Measurements from ENCODE around the gene ADAMTSL2.

ADAMTSL2 gene

GRCh38 chr9:133606708-133607025, 72.2 kb downstream of the ADAMTSL2 start:
- no peak for DNase-seq (ENCODE audit: low spot score)

DNA sequence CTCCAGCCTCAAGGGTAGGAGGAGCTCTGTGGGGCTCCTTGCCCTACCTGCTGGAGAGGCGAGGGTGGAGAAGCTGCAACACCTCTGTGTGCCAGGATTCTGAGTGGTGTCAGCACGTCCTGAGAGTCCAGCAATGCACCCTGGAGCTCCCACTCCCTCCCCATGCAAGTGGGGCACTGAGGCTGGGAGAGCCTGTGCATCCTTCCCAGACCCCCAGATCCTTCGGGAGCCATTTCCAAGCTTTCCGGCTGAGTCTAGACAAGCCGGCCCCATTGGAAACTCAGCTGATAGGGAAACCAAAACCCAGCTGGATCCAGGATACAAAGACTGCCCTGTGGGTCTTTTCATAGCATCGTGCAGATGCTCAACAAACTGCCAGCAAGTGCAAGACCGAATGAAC, 72.9 kb downstream of the ADAMTSL2 start:
- DNase-seq (ENCODE audit: low spot score), result no peak

- no peak for DNase-seq (ENCODE audit: low spot score)
Observed at GRCh38 chr9:133607976-133608375, 73.5 kb downstream of the ADAMTSL2 start.

DNA sequence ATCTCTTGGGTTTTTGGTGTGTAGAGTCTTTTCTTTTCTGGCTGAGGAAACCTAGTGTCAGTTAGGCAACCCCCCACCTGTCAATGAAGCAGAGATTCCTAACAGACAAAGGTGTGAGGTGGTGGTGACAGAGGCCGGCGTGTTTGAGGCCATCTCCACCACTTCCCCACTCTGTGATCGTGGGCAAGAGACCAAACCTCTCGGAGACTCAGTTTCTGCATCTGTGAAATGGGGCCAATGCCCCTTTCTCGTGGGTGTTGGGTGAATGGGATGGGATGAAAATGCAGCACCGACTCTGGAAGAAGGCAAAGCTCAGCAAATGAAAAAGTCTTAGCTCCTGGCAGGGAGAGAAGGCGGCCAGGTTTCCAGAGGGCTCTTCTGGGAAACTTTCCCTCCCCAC, 73.9 kb downstream of the ADAMTSL2 start:
- no peak for DNase-seq (ENCODE audit: low spot score)

DNA sequence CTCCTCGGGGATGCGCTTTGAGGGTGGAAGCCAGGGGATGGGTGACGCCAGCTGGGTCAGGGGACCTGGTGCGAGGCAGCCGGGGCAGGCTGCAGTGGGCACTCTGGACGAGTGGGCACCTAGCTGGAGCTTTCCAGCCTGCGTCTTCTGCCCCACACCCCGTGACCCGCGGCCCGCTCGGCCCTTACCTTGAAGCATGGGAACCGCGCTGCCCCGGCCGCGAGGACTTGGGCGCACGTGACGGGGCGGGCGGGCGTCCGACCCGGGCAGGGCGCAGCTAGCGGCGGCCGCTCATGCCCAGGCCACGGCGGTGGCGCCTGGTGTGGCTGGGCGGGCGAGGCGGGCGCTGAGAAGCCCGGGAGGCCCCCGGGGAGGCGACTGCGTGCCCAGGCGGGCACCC, 74.4 kb downstream of the ADAMTSL2 start:
- no peak for DNase-seq (ENCODE audit: low spot score)

GRCh38 chr9:133609311-133610098, 75.0 kb downstream of the ADAMTSL2 start, which contains the start of gene FAM163B:
Gene FAM163B (minus strand): TSS chr9:133609389. CDS start chr9:133580223, 29,166 bp downstream.
- no peak for DNase-seq (ENCODE audit: low spot score)

- no peak for DNase-seq (ENCODE audit: low spot score)
Observed at GRCh38 chr9:133610845-133611244, 76.3 kb downstream of the ADAMTSL2 start.

DNA sequence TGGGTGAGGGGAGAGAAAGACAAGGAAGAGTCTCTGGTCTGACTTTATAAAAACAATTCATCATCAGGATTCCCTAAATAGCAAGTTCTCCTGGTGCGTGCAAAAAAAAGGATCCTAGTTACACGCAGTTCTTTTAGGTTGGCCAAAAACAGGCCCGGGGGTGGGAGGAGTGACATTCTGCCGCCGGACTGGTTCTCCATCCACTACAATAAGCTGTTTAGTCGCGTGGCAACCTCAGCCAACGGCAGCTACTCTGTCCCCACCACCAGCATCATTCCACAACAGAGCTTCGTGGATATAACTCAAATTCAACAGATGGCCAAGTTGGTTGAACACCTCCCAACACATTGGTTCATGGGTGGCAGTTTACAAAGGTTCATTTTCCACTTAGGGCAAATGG, 77.5 kb downstream of the ADAMTSL2 start:
- no peak for DNase-seq (ENCODE audit: low spot score)

- DNase-seq (ENCODE audit: low spot score), result no peak
Observed at GRCh38 chr9:133612816-133613215, 78.3 kb downstream of the ADAMTSL2 start.

- no peak for DNase-seq (ENCODE audit: low spot score)
Observed at GRCh38 chr9:133613432-133613831, 78.9 kb downstream of the ADAMTSL2 start.

- DNase-seq (ENCODE audit: low spot score), result no peak
Observed at GRCh38 chr9:133614056-133614455, 79.6 kb downstream of the ADAMTSL2 start.

DNA sequence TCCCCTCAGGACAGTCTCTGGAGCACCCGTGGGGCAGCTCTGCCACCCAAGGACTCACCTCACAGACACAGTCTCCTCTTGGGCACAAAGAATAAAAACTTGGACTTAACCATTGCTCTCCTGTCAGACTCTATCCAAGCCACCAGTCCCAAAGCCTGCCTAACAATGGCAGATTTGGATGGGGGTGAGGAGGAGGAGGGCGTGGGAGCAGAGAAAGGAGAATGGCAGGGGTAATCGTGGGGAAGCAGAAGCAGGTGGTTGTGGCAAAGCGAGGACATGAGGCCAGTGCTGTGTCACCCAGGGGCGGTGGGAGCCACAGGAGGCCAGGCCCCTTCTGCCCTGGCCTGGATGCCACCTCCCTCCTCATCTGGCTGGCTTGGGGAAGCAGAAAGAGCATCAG, 80.2 kb downstream of the ADAMTSL2 start:
- no peak for DNase-seq (ENCODE audit: low spot score)

- DNase-seq (ENCODE audit: low spot score), result no peak
Observed at GRCh38 chr9:133615186-133615585, 80.7 kb downstream of the ADAMTSL2 start.

- no peak for DNase-seq (ENCODE audit: low spot score)
Observed at GRCh38 chr9:133615606-133616188, 81.2 kb downstream of the ADAMTSL2 start.

GRCh38 chr9:133616643-133617405, 82.3 kb downstream of the ADAMTSL2 start:
- no peak for DNase-seq (ENCODE audit: low spot score)

DNA sequence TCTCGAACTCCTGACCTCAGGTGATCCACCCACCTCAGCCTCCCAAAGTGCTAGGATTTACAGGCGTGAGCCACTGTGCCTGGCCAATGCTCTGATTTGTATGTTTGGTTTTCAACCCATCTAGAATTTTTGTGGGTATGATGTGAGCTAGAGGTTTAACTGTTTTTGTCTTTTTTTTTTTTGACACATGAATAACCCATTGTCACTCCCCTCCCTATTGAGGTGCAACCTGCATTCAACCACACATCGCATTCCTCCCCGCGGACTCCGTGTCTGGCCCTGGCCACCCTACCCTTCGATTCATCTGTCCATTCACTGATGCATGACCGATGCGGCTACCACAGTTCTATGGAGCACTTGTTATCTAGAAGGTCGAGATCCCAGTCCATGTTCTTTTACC, 84.2 kb downstream of the ADAMTSL2 start:
- DNase-seq (ENCODE audit: low spot score), result no peak

GRCh38 chr9:133619791-133620190, 85.3 kb downstream of the ADAMTSL2 start:
- no peak for DNase-seq (ENCODE audit: low spot score)

DNA sequence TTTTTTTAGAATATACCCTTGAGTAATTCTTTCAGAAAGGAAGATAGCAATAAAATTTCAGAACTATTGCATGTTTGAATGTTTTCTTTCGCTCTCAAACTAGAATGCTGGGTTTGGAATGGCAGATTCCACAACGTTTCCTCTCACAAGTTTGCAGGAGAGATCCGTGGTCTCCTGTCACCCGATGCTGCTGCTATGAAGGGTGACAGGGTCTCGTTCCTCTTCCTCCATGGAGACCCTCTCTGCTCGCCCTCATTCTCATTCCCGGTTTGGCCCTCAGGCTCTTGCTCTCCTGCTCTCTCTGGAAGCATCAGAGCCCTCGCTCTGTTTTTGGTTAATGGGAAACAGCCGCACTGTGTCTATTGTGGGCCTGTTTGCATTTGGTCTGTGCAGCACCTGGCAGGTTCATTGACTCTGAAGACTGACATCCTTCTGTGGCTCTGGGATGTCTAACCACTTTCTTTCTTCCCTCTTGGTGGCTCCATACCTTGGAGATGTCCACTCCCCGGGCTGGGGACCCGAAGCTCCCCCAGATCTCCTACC, 87.3 kb downstream of the ADAMTSL2 start:
- DNase-seq (ENCODE audit: low spot score), result no peak

GRCh38 chr9:133622555-133622954, 88.1 kb downstream of the ADAMTSL2 start:
- no peak for DNase-seq (ENCODE audit: low spot score)
